Liver (tissue), 9 donors: ENCODE measurements around the gene SLC44A1. TPM values are rescaled to one million over a fixed set of nuclear protein-coding genes. Genes with fewer than 3 reads are reported as not detected.

Source experiments
- DNase-seq: peaks from one replicate; pipeline ENCODE4 v3.0.0-alpha.2; 2017; ENCODE audit warnings: low spot score
- H3K27ac ChIP-seq, 2 donors: one replicate each; pipeline ENCODE4 v1.7.0; 2013; ENCODE audit warnings: inconsistent platforms in 2 of 2, low read length in 2 of 2, control low read depth in 1 of 2, low read depth in 1 of 2, mild to moderate bottlenecking in 1 of 2
- H3K27me3 ChIP-seq, 4 donors: one replicate each; pipeline versions ENCODE4 v1.6.1 to v1.7.0; 2013; ENCODE audit warnings: low read length in 3 of 4, inconsistent platforms in 1 of 4, mild to moderate bottlenecking in 1 of 4, moderate library complexity in 1 of 4; ENCODE audit not compliant: control insufficient read depth in 4 of 4, insufficient read depth in 4 of 4
- H3K36me3 ChIP-seq, 4 donors: one replicate each; pipeline versions ENCODE4 v1.6.1 to v1.7.0; 2013; ENCODE audit warnings: low read length in 3 of 4, mild to moderate bottlenecking in 3 of 4, low read depth in 1 of 4, moderate library complexity in 1 of 4; ENCODE audit not compliant: control insufficient read depth in 4 of 4, insufficient read depth in 3 of 4
- H3K4me1 ChIP-seq, 4 donors: one replicate each; pipeline versions ENCODE4 v1.6.1 to v1.7.0; 2013; ENCODE audit warnings: low read length in 3 of 4, mild to moderate bottlenecking in 3 of 4, moderate library complexity in 1 of 4; ENCODE audit not compliant: control insufficient read depth in 4 of 4, insufficient read depth in 4 of 4
- H3K4me3 ChIP-seq, 3 donors: one replicate each; pipeline versions ENCODE4 v1.6.1 to v1.7.0; 2013; ENCODE audit warnings: low read length in 3 of 3, control low read depth in 1 of 3, low read depth in 1 of 3, mild to moderate bottlenecking in 1 of 3
- H3K9ac ChIP-seq, 2 donors: one replicate each; pipeline ENCODE4 v1.7.0; 2013; ENCODE audit warnings: low read length in 2 of 2, mild to moderate bottlenecking in 2 of 2, moderate library complexity in 2 of 2, control low read depth in 1 of 2, low read depth in 1 of 2
- H3K9me3 ChIP-seq, 4 donors: one replicate each; pipeline versions ENCODE4 v1.6.1 to v1.7.0; 2013; ENCODE audit warnings: low read length in 3 of 4; ENCODE audit not compliant: control insufficient read depth in 4 of 4
- EGR1 ChIP-seq, 2 donors: IDR thresholded peaks; 2 replicates each; pipeline ENCODE4 v1.6.1; 2016 to 2018; ENCODE audit warnings: antibody characterized with exemption in 2 of 2, low read depth in 2 of 2
- FOXA1 ChIP-seq: IDR thresholded peaks from 2 replicates; pipeline ENCODE4 v1.6.1; 2016; ENCODE audit warnings: antibody characterized with exemption
- FOXA2 ChIP-seq: IDR thresholded peaks from 2 replicates; pipeline ENCODE4 v1.6.1; 2016; ENCODE audit warnings: antibody characterized with exemption
- GABPA ChIP-seq, 2 donors: IDR thresholded peaks in 1 of 2; conservative IDR thresholded peaks in 1 of 2; 2 replicates each; pipeline ENCODE4 v1.6.1; 2016; ENCODE audit warnings: antibody characterized with exemption in 2 of 2, mild to moderate bottlenecking in 1 of 2, moderate library complexity in 1 of 2
- HNF4A ChIP-seq, 2 donors: conservative IDR thresholded peaks; 2 replicates each; pipeline ENCODE4 v1.6.1; 2016; ENCODE audit warnings: antibody characterized with exemption in 2 of 2, mild to moderate bottlenecking in 2 of 2
- HNF4G ChIP-seq: IDR thresholded peaks from 2 replicates; pipeline ENCODE4 v1.6.1; 2016; ENCODE audit warnings: antibody characterized with exemption
- JUND ChIP-seq, 2 donors: IDR thresholded peaks; 2 replicates each; pipeline ENCODE4 v1.6.1; 2016; ENCODE audit warnings: antibody characterized with exemption in 2 of 2
- NR2F2 ChIP-seq: IDR thresholded peaks from 2 replicates; pipeline ENCODE4 v1.6.1; 2016; ENCODE audit warnings: antibody characterized with exemption
- RAD21 ChIP-seq, 2 donors: IDR thresholded peaks; 2 replicates each; pipeline ENCODE4 v1.6.1; 2016; ENCODE audit warnings: antibody characterized with exemption in 2 of 2, mild to moderate bottlenecking in 2 of 2
- RXRA ChIP-seq, 2 donors: IDR thresholded peaks; 2 replicates each; pipeline ENCODE4 v1.6.1; 2017 to 2018; ENCODE audit warnings: antibody characterized with exemption in 2 of 2, mild to moderate bottlenecking in 1 of 2
- SP1 ChIP-seq: IDR thresholded peaks from 2 replicates; pipeline ENCODE4 v1.6.1; 2018; ENCODE audit warnings: antibody characterized with exemption, mild to moderate bottlenecking
- TAF1 ChIP-seq: conservative IDR thresholded peaks from 2 replicates; pipeline ENCODE4 v1.6.1; 2016; ENCODE audit warnings: antibody characterized with exemption, mild to moderate bottlenecking
- YY1 ChIP-seq: IDR thresholded peaks from 2 replicates; pipeline ENCODE4 v1.6.1; 2016; ENCODE audit warnings: antibody characterized with exemption, mild to moderate bottlenecking
- WGBS: extraction: QIAGEN DNeasy Blood & Tissue Kit; methylation state at CpG from one replicate; pipeline ENCODE4 v1.1.7; 2013; 5-methylcytosine and 5-hydroxymethylcytosine counted together
- polyA plus RNA-seq, 2 donors: library from polyadenylated mRNA; stranded (reverse) in 1 of 2; unstranded in 1 of 2; fragments of 200-250 nt in 1 of 2; fragments of >200 nt in 1 of 2; fragmentation: Nextera tagmentation in 1 of 2; extraction: Ambion mirVana in 1 of 2; gene quantifications; one replicate each; pipeline versions ENCODE4 v1.2.1 to v1.2.3, GENCODE V29; 2013 to 2015
- total RNA-seq, 2 donors: library from RNA; depleted of rRNA; stranded (reverse); fragments of >200 nt; gene quantifications; one replicate each; pipeline ENCODE4 v1.2.3, GENCODE V29; 2014
- TF ChIP-seq, protein P1 (sequence below): IDR thresholded peaks from 2 replicates; pipeline ENCODE4 v1.6.1; 2016; ENCODE audit warnings: antibody characterized with exemption, mild to moderate bottlenecking
- TF ChIP-seq, protein P2 (sequence below): IDR thresholded peaks from 2 replicates; pipeline ENCODE4 v1.6.1; 2016; ENCODE audit warnings: antibody characterized with exemption
- TF ChIP-seq, protein P3 (sequence below): fragments of 150-350 bp; IDR thresholded peaks from 2 replicates; pipeline ENCODE4 v1.5.1; 2017; ENCODE audit warnings: improper control_type of control experiment, low read depth, low read length; ENCODE audit not compliant: missing input control
- TF ChIP-seq, protein P4 (sequence below): IDR thresholded peaks from 2 replicates; pipeline ENCODE4 v1.6.1; 2016; ENCODE audit warnings: antibody characterized with exemption
- TF ChIP-seq, protein P5 (sequence below): IDR thresholded peaks from 2 replicates; pipeline ENCODE4 v1.6.1; 2016; ENCODE audit warnings: antibody characterized with exemption
- donor health status: healthy.
- donor health status: healthy.
- donor health status: healthy.
- donor health status: healthy.
- donor health status: healthy.

Gene SLC44A1
- total and polyA plus RNA-seq, 4 donors = 18.1 to 73.1 (median 53.1) TPM

DNA sequence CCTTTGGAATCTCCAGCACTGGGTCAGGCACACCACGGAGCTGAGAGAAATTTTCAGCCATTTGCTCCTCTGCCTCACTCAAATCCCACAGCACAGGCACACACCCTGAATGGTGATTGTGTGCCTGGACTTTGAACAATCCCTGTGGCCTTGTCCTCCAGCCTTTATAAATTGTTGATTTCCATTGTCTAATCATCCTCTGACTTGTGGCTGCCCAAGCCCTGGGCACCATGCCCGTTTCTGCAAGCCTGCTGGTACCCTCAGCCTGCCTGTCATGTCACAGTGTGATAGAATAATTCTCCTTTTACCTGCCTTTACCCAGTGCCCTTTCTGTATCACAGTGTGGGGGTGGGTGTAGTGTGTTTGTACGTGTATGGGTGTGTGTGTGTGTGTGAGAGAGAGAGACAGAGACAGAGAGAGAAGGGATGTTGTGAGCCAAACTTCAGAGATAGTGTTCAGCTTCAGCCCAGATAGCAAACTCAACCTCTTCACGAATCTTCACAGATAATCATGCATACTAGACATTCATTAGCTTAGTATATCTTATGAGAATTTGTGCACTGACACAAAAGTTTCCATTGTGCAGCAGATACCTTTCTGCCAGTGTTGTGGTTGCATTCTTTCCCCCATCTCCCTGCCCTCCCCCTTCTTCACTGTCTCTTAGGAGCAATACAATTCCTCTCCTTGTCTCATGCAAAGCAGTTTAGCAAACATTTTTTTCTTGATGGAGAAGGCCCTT is 27.8 kb upstream of the SLC44A1 start:
- Histone ChIP-seq H3K9ac (no peak overlapping the region), H3K4me1 (peaks cover 0 to 4% (median 2%) of the 10 kb centered on the region in 4 donors), H3K9me3 (no peaks in the 10 kb centered on the region), H3K4me3 (no peak overlapping the region), H3K27me3 (no peaks in the 10 kb centered on the region), H3K27ac (no peak overlapping the region), H3K36me3 (no peaks in the 10 kb centered on the region)
- WGBS = 57% methylated on average over 4 of the region's 4 CpGs
- DNase-seq = no peak
- TF ChIP-seq, protein P1, sequence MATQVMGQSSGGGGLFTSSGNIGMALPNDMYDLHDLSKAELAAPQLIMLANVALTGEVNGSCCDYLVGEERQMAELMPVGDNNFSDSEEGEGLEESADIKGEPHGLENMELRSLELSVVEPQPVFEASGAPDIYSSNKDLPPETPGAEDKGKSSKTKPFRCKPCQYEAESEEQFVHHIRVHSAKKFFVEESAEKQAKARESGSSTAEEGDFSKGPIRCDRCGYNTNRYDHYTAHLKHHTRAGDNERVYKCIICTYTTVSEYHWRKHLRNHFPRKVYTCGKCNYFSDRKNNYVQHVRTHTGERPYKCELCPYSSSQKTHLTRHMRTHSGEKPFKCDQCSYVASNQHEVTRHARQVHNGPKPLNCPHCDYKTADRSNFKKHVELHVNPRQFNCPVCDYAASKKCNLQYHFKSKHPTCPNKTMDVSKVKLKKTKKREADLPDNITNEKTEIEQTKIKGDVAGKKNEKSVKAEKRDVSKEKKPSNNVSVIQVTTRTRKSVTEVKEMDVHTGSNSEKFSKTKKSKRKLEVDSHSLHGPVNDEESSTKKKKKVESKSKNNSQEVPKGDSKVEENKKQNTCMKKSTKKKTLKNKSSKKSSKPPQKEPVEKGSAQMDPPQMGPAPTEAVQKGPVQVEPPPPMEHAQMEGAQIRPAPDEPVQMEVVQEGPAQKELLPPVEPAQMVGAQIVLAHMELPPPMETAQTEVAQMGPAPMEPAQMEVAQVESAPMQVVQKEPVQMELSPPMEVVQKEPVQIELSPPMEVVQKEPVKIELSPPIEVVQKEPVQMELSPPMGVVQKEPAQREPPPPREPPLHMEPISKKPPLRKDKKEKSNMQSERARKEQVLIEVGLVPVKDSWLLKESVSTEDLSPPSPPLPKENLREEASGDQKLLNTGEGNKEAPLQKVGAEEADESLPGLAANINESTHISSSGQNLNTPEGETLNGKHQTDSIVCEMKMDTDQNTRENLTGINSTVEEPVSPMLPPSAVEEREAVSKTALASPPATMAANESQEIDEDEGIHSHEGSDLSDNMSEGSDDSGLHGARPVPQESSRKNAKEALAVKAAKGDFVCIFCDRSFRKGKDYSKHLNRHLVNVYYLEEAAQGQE = no peak
- TF ChIP-seq FOXA1 (no peak), JUND (IDR thresholded peaks at IDR 0.05) (peak in 1 of 2 donors; percentile 52), NR2F2 (no peak), HNF4G (no peak), FOXA2 (peak; percentile 23), RAD21 (IDR thresholded peaks at IDR 0.05) (peak; percentile 22 to 42), EGR1 (IDR thresholded peaks at IDR 0.05; ENCODE audit: low read depth in 2 of 2) (no peak), SP1 (peak; percentile 50), YY1 (peak; percentile 61), RXRA (IDR thresholded peaks at IDR 0.05) (peak in 1 of 2 donors; percentile 78), HNF4A (conservative IDR thresholded peaks at IDR 0.05) (peak; percentile 76 to 95), TAF1 (no peak), GABPA (IDR thresholded peaks at IDR 0.05 in 1 of 2, conservative IDR thresholded peaks at IDR 0.05 in 1 of 2) (no peak)
- TF ChIP-seq, protein P2, sequence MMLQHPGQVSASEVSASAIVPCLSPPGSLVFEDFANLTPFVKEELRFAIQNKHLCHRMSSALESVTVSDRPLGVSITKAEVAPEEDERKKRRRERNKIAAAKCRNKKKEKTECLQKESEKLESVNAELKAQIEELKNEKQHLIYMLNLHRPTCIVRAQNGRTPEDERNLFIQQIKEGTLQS = no peak
- TF ChIP-seq, protein P3, sequence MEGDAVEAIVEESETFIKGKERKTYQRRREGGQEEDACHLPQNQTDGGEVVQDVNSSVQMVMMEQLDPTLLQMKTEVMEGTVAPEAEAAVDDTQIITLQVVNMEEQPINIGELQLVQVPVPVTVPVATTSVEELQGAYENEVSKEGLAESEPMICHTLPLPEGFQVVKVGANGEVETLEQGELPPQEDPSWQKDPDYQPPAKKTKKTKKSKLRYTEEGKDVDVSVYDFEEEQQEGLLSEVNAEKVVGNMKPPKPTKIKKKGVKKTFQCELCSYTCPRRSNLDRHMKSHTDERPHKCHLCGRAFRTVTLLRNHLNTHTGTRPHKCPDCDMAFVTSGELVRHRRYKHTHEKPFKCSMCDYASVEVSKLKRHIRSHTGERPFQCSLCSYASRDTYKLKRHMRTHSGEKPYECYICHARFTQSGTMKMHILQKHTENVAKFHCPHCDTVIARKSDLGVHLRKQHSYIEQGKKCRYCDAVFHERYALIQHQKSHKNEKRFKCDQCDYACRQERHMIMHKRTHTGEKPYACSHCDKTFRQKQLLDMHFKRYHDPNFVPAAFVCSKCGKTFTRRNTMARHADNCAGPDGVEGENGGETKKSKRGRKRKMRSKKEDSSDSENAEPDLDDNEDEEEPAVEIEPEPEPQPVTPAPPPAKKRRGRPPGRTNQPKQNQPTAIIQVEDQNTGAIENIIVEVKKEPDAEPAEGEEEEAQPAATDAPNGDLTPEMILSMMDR = no peak
- TF ChIP-seq, protein P4, sequence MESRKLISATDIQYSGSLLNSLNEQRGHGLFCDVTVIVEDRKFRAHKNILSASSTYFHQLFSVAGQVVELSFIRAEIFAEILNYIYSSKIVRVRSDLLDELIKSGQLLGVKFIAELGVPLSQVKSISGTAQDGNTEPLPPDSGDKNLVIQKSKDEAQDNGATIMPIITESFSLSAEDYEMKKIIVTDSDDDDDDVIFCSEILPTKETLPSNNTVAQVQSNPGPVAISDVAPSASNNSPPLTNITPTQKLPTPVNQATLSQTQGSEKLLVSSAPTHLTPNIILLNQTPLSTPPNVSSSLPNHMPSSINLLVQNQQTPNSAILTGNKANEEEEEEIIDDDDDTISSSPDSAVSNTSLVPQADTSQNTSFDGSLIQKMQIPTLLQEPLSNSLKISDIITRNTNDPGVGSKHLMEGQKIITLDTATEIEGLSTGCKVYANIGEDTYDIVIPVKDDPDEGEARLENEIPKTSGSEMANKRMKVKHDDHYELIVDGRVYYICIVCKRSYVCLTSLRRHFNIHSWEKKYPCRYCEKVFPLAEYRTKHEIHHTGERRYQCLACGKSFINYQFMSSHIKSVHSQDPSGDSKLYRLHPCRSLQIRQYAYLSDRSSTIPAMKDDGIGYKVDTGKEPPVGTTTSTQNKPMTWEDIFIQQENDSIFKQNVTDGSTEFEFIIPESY = no peak
- TF ChIP-seq, protein P5, sequence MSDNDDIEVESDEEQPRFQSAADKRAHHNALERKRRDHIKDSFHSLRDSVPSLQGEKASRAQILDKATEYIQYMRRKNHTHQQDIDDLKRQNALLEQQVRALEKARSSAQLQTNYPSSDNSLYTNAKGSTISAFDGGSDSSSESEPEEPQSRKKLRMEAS = no peak
